Effector CD4-positive, alpha-beta T cell (primary cell): ENCODE results near the gene ADAM20.
"Not testable (repeated sequence)": the region's sequence is repeated elsewhere in the genome, so short reads cannot be mapped to it uniquely, and the experiment has no call there.

Experiments used
- DNase-seq: peaks from one replicate; pipeline ENCODE4 v3.0.0-alpha.2; 2020
- total RNA-seq: gene quantifications from one replicate; lab custom pipeline; 2026; lab: John Stamatoyannopoulos, UW

Gene ADAM20
- total RNA-seq = 0.94 reads per million

DNA sequence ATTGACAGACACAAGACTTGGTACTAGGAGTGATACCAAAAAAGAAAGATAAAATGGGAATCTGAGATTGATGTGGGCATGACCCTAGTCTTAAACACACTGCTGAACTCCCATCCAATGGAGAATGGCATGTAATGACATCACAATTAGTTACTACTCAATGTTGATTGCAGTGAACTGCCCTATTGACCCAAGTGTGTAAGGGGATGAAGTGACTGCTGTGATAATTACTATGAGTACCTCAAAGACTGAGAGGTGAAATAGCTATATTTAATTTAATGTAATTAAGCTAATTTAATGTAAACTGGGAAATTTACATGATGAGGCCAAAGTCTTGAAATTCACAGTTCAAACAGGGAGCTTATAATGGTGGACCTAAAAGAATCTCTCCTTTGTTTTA, at the start of gene ADAM20:
Gene ADAM20, minus strand, starts transcription at position 101 of the 400 bp plus-strand sequence. CDS start 10,247 bp downstream, outside the sequence.
- DNase-seq = no peak

DNA sequence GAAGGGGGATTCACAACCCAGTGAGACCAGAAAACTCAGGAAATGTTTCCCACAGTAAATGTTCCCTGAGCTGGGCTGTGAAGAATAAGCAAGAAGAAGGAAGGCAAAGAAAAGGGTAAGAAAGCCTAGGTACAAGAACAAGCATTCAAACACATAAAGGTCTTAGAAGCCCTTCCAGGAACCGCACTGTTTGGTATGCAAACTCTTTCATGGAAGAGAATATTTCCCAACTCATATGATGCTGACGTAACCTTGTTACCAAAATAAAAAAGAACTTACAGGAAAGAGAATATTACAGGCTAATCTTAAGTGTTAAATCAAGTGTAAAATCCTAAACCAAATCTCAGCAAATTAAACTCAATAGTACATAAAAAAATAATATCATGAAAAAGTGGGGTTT, 42.1 kb upstream of the ADAM20 start:
- no peak for DNase-seq

DNA sequence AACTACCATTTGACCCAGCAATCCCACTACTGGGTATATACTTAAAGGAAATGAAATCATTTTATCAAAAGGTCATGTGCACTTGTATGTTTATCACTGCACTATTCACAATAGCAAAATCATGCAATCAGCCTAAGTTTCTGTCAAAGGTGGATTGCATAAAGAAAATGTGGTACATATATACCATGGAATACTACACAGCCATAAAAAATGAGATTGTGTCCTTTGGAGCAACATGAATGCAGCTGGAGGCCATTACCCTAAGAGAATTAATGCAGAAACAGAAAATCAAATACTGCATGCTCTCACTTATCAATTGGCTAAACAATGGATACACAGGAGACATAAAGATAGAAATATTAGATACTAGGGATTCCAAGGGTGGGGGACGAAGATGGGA, 38.2 kb upstream of the ADAM20 start:
- DNase-seq = no peak

- no peak for DNase-seq
These were observed 36.3 kb upstream of the ADAM20 start for GRCh38 chr14:70571139-70571538.

DNA sequence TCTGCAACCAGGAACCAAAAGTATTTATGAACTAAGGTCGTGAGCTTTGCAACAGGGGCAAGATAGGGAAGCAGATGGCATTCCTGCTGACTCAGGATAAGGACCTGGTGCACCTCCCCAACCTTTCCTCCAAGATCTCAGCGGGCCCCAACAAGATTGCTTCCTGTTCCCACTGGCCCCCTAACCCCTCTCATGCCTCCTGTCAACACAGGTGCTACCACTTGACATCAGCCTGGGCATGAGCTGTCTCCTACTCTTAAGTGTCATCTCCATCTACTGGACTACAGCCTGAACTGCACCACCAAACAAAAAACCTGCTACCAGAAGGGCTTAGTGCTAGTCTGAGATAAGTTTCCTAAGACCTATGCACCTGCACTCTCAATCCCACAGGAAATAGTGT, 33.0 kb upstream of the ADAM20 start:
- DNase-seq = no peak

DNA sequence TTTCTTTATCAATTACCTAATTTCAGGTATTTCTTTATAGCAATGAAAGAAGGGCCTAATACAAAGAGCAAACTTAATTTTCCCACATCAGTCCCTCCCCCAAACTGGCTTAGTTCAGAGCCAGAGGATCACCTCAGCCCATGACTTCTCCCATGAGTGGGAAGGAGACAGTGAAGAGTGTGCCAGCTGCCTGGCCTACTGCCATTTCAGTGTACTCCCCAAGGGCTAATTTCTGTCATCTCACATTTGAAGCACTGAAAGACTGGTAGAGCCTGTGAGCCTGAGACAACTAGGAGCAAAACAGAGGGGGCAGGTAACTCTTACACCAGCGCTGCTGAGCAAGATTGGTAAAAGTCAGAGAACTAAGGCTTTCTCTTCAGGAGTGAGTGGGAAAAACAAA, 29.1 kb upstream of the ADAM20 start:
- no peak for DNase-seq

DNA sequence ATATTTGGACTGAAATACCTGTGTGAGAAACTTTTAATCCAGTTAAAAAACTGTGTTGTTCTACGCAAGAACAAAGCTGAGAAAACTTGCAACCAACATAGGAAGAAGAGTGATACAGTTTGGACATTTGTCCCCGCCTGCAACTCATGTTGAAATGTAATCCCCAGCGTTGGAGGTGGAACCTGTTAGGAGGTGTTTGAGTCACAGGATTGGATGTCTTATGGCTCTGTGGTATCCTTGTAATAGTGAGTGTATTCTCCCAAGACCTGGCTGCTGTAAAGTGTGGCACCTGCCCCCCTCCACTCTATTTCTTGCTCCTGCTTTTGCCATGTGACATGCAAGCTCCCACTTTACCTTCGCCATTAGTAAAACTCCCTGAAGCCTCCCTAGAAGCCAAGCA, 28.6 kb upstream of the ADAM20 start:
- no peak for DNase-seq

DNA sequence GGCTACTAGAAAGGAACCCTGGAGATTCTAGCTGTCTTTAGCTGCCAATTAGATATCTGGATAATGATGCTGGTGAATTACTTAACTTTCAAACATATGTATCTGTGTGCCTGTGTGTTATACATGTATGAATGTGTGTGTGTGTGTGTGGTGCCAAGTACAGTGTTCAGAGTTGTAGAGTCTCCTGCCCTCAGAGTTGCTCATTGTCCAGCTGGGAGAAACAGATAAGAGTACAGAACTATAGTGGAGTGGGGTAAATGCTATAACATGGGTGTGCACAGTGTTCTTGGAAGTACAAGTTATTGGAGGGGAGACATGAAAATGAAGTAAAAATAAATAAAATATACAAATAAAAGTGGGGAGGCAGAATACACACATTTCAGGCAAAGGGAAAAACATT, 23.6 kb upstream of the ADAM20 start:
- no peak for DNase-seq

GRCh38 chr14:70555890-70556289, 21.1 kb upstream of the ADAM20 start:
- no peak for DNase-seq

GRCh38 chr14:70538087-70538486, 3.3 kb upstream of the ADAM20 start:
- no peak for DNase-seq

DNA sequence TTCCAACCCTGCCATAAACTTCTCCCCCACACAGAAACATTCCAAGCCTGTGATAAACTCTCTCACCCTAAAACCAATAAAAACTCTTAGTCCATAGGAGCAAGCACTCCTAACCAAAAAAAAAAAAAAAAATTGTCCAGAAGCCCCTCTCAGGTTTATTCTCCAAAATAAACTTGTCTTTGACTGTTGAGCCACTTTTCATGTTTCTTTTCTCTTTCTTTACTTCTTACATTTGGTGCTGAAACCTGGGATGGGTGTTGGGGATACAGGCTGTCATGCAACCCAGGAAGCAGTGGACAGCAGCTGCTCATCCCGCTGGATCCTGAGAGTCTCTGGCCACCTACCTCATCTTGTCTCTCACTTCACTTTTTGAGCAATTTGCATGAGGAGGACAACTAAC, 2.0 kb upstream of the ADAM20 start:
- DNase-seq = no peak

GRCh38 chr14:70530417-70530816, 4.4 kb downstream of the ADAM20 start:
- DNase-seq = no peak

DNA sequence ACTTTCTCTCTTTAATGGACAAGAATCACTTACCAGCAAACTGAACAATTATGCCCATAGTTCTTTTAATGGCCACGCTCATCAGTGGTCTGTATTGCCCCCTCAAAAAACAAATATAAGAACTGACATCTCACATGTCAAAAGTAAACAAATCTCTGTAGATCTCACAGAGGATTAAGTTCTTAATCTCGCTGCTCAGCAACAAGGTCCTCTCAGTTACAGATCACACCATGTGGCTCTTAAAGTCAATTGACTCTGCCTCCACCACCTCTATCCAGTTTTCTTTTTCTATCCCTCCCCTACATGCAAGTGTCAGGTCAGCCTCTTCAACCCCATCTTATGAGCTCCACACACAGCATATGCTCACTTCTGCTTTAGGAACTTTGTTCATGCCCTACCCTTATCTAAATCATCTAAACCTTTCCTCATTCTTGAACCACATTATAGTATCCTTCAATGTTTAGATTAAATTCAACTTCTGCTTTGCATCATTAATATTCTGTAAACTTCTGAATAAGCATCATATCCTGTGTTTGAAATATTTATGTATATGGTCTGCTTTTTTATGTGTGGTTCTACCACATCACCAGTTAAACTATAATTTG, 7.2 kb downstream of the ADAM20 start:
- DNase-seq = no peak

DNA sequence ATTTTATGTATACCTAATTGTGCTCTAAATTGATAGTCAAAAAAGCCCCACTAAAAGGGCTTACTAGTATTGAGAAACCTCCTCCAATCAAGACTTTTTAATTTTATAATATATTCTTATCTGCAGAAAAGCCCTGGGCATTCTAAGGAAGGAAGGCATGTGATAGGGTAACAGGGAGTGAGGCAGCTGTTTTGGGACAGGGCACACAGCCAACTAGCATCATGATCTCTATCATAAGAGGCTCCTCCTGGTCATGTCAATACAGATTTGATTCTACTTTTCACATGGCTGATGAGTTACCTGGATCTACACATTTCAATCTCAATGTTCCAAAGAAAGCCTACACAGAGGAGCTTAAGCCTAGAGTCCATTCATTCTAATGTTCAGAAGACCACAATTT, 9.1 kb downstream of the ADAM20 start:
- DNase-seq = no peak

GRCh38 chr14:70515811-70516210, 19.0 kb downstream of the ADAM20 start:
- no peak for DNase-seq

DNA sequence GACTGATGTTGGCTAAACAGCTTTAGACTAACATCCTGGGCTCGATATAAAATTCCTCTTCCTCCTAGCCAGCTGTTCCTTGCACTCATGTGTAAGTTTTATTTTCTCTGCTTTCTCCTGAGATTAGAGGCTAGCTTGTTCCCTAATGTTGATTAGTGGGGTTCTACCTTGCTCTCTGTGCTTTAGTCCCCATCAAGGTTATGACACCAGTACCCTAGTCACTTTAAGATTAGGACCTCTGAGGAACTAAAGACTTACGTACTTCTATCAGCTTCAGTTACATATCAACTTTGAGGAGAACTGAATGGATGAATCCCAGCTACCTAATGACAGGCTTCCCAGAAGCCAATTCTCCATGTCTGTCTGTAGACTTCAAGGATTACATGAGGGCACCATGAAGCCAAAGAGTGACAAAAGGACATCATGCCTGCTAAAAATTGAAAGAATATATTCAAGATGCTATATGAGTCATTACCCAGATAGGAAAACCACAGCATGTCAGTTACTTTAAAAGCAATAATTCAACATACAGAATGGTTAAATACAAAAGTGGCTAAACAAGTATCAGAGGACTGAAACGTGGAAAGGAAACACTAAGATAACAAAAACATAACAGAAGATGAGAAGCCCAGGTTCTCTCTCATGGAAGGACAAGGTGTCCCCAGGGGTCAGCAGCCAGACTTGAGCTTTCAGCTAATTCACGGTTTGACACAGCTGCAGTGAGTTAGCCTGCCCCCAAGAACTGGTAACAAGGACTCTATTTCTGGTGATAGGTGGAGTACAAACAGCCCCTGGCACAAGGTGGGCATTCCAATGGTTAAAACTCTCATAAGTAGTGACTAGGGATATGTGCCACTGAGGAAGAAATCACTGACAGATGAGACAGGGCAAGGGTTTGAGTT, 20.4 kb downstream of the ADAM20 start:
- no peak for DNase-seq

- no peak for DNase-seq
These were observed 36.6 kb downstream of the ADAM20 start for GRCh38 chr14:70498191-70498590.

DNA sequence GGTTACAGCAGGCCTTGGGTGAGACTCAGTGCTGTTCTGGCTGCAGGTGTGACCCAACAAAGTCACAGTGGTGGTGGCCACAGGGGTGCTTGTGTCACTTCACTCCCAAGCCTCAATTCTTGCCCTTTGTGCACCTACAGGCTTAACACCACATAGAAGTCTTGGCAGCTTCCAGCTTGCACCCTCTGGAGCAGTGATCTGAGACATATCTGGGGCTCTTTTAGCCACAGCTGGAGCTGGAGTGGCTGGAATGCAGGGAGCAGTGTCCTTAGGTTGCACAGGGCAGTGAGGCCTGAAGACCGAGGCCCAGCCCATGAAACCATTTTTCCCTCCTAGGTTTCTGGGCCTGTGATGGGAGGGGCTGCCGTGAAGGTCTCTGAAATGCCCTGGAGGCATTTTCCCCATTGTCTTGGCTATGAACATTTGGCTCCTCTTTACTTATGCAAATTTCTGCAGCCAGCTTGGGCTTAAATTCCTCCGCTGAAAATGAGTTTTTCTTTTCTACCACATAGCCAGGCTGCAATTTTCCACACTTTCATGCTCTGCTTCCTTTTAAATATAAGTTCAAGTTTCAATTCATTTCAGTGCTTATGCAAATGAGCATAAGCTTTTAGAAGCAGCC, 45.1 kb downstream of the ADAM20 start:
- DNase-seq = no peak

GRCh38 chr14:70477356-70478105, 57.3 kb downstream of the ADAM20 start:
- not testable (repeated sequence) for DNase-seq

DNA sequence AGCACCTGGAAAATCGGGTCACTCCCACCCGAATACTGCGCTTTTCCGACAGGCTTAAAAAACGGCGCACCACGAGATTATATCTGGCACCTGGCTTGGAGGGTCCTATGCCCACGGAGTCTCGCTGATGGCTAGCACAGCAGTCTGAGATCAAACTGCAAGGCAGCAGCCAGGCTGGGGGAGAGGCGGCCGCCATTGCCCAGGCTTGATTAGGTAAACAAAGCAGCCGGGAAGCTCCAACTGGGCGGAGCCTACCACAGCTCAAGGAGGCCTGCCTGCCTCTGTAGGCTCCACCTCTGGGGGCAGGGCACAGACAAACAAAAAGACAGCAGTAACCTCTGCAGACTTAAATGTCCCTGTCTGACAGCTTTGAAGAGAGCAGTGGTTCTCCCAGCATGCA, 59.3 kb downstream of the ADAM20 start:
- not testable (repeated sequence) for DNase-seq

- no peak for DNase-seq
These were observed 61.0 kb downstream of the ADAM20 start for GRCh38 chr14:70473825-70474224.
